H1 (cell line): Measurements from ENCODE around the gene SMIM32. TPM values are rescaled to one million over a fixed set of nuclear protein-coding genes. Genes with fewer than 3 reads are reported as not detected.

Experiments used
- CTCF ChIA-PET: fragments of 300-600 bp; sonication (Branson Sonifier 250); formaldehyde crosslinking; loops from one replicate; lab custom pipeline; 2021; ENCODE audit not compliant: partially characterized antibody; lab: Charles Lee
- POLR2A ChIA-PET: fragments of 300-600 bp; sonication (Branson Sonifier 250); formaldehyde crosslinking; loops from one replicate; lab custom pipeline; 2021; ENCODE audit warnings: inconsistent platforms; ENCODE audit not compliant: partially characterized antibody; lab: Charles Lee
- DNase-seq, 2 experiments: peaks; one replicate each; pipeline versions ENCODE4 v3.0.0 to v3.0.0-alpha.2; 2010 to 2022; ENCODE audit warnings: low spot score in 2 of 2, low read depth in 1 of 2, mixed read lengths in 1 of 2
- FAIRE-seq: peaks from 2 replicates; lab custom pipeline; 2011; peaks lifted over from hg19 to GRCh38; lab: Jason Lieb, UNC
- H2AFZ ChIP-seq: 2 replicates; pipeline ENCODE4 v1.8.1; 2012; ENCODE audit warnings: low read length, inconsistent platforms
- H2AK5ac ChIP-seq: 2 replicates; pipeline ENCODE4 v1.6.1; 2013; ENCODE audit warnings: low read depth, low read length
- H2BK120ac ChIP-seq: replicated peaks from 2 replicates; pipeline ENCODE3; 2013; ENCODE audit warnings: low read depth, low read length, inconsistent platforms
- H2BK12ac ChIP-seq: 2 replicates; pipeline ENCODE4 v1.6.1; 2013; ENCODE audit warnings: low read depth, low read length
- H2BK15ac ChIP-seq: 2 replicates; pipeline ENCODE4 v1.6.1; 2013; ENCODE audit warnings: low read length
- H2BK20ac ChIP-seq: 2 replicates; pipeline ENCODE4 v1.6.1; 2013; ENCODE audit warnings: low read length
- H2BK5ac ChIP-seq: 2 replicates; pipeline ENCODE4 v1.6.1; 2013; ENCODE audit warnings: low read depth, low read length
- H3K14ac ChIP-seq: 2 replicates; pipeline ENCODE4 v1.6.1; 2013; ENCODE audit warnings: inconsistent platforms; ENCODE audit not compliant: insufficient read length
- H3K18ac ChIP-seq: 2 replicates; pipeline ENCODE4 v1.6.1; 2013; ENCODE audit warnings: low read length; ENCODE audit errors: extremely low read depth
- H3K23ac ChIP-seq: 2 replicates; pipeline ENCODE4 v1.6.1; 2013; ENCODE audit warnings: inconsistent platforms; ENCODE audit not compliant: insufficient read length
- H3K23me2 ChIP-seq: 2 replicates; pipeline ENCODE4 v1.6.1; 2013; ENCODE audit warnings: low read depth, low read length
- H3K27ac ChIP-seq: 2 replicates; pipeline ENCODE4 v1.6.1; 2011; ENCODE audit warnings: low read depth, low read length, inconsistent platforms
- H3K27me3 ChIP-seq, 4 experiments: replicated peaks in 1 of 4; 1 replicate in 1 of 4; 2 replicates in 3 of 4; pipeline versions ENCODE4 v1.6.1 to v1.8.1; 2011 to 2013; ENCODE audit warnings: low read length in 3 of 4, mild to moderate bottlenecking in 3 of 4, inconsistent platforms in 2 of 4, mixed read lengths in 2 of 4, moderate library complexity in 1 of 4; ENCODE audit not compliant: control insufficient read depth in 3 of 4, insufficient read depth in 3 of 4; ENCODE audit errors: extremely low read depth in 1 of 4
- H3K36me3 ChIP-seq, 4 experiments: 2 replicates each; pipeline versions ENCODE4 v1.6.1 to v1.8.1; 2011 to 2013; ENCODE audit warnings: mild to moderate bottlenecking in 4 of 4, low read length in 3 of 4, moderate library complexity in 2 of 4, control low read depth in 1 of 4, inconsistent platforms in 1 of 4; ENCODE audit not compliant: insufficient read depth in 4 of 4, control insufficient read depth in 2 of 4
- H3K4ac ChIP-seq: replicated peaks from 2 replicates; pipeline ENCODE3; 2013; ENCODE audit warnings: low read length, low read depth, mixed read lengths, inconsistent platforms; ENCODE audit not compliant: insufficient read length
- H3K4me1 ChIP-seq, 4 experiments: replicated peaks in 1 of 4; 1 replicate in 1 of 4; 2 replicates in 3 of 4; pipeline versions ENCODE4 v1.6.1 to v1.8.1; 2011 to 2013; ENCODE audit warnings: low read length in 3 of 4, inconsistent platforms in 2 of 4, mixed read lengths in 1 of 4; ENCODE audit not compliant: insufficient read depth in 4 of 4, control insufficient read depth in 3 of 4
- H3K4me2 ChIP-seq, 2 experiments: 2 replicates each; pipeline versions ENCODE4 v1.6.1 to v1.8.1; 2011 to 2013; ENCODE audit warnings: low read depth in 2 of 2, low read length in 2 of 2, control low read depth in 1 of 2, inconsistent platforms in 1 of 2, mild to moderate bottlenecking in 1 of 2; ENCODE audit not compliant: insufficient read depth in 1 of 2
- H3K4me3 ChIP-seq, 4 experiments: fragments of 200-600, 300-600 bp in 1 of 4; sonication (generic), shearing (Covaris generic), sonication (Bioruptor Twin) in 1 of 4; 2 replicates each; pipeline versions ENCODE4 v1.5.1 to v1.8.1; 2011 to 2016; ENCODE audit warnings: low read length in 4 of 4, low read depth in 3 of 4, control low read depth in 2 of 4, inconsistent platforms in 2 of 4, mild to moderate bottlenecking in 2 of 4, mixed read lengths in 1 of 4, moderate library complexity in 1 of 4; ENCODE audit not compliant: insufficient read depth in 2 of 4; ENCODE audit errors: extremely low read depth in 1 of 4
- H3K56ac ChIP-seq: replicated peaks from 2 replicates; pipeline ENCODE3; 2013; ENCODE audit warnings: low read depth, mild to moderate bottlenecking, mixed read lengths, low read length, inconsistent platforms; ENCODE audit not compliant: insufficient read length
- H3K79me1 ChIP-seq: 2 replicates; pipeline ENCODE4 v1.6.1; 2013; ENCODE audit warnings: low read depth, low read length, control low read depth
- H3K79me2 ChIP-seq, 2 experiments: 2 replicates each; pipeline versions ENCODE4 v1.6.1 to v1.8.1; 2012 to 2013; ENCODE audit warnings: low read length in 2 of 2, mild to moderate bottlenecking in 2 of 2, inconsistent platforms in 1 of 2; ENCODE audit not compliant: insufficient read depth in 2 of 2, control insufficient read depth in 1 of 2
- H3K9ac ChIP-seq, 4 experiments: replicated peaks in 1 of 4; 1 replicate in 1 of 4; 2 replicates in 3 of 4; pipeline versions ENCODE4 v1.6.1 to v1.8.1; 2011 to 2013; ENCODE audit warnings: low read depth in 3 of 4, low read length in 3 of 4, control low read depth in 2 of 4, mild to moderate bottlenecking in 2 of 4, moderate library complexity in 2 of 4, inconsistent platforms in 1 of 4; ENCODE audit errors: extremely low read depth in 1 of 4
- H3K9me3 ChIP-seq, 2 experiments: 2 replicates each; pipeline versions ENCODE4 v1.6.1 to v1.8.1; 2012 to 2013; ENCODE audit warnings: mild to moderate bottlenecking in 2 of 2, moderate library complexity in 2 of 2, control low read depth in 1 of 2, inconsistent platforms in 1 of 2, low read depth in 1 of 2, low read length in 1 of 2, mixed read lengths in 1 of 2; ENCODE audit not compliant: insufficient read depth in 2 of 2
- H4K20me1 ChIP-seq, 2 experiments: replicated peaks in 1 of 2; 2 replicates each; pipeline versions ENCODE3 to v1.8.1; 2011 to 2013; ENCODE audit warnings: inconsistent platforms in 2 of 2, low read length in 2 of 2, mild to moderate bottlenecking in 1 of 2; ENCODE audit not compliant: insufficient read depth in 2 of 2, control insufficient read depth in 1 of 2
- H4K5ac ChIP-seq: 2 replicates; pipeline ENCODE4 v1.6.1; 2013; ENCODE audit warnings: low read length, low read depth, mixed read lengths, inconsistent platforms; ENCODE audit not compliant: insufficient read length
- H4K8ac ChIP-seq: 2 replicates; pipeline ENCODE4 v1.8.0; 2013; ENCODE audit warnings: mild to moderate bottlenecking, moderate library complexity, low read length, inconsistent platforms; ENCODE audit not compliant: insufficient read depth; ENCODE audit errors: extremely low read depth
- H4K91ac ChIP-seq: replicated peaks from 2 replicates; pipeline ENCODE3; 2013; ENCODE audit warnings: low read length, mixed read lengths, inconsistent platforms; ENCODE audit not compliant: insufficient read length
- WGBS, 2 experiments: shearing (Covaris generic) in 1 of 2; methylation state at CpG; one replicate each; pipeline versions ENCODE4 v1.1.6 to v1.1.7; 2013 to 2015; ENCODE audit warnings: low lambda C conversion rate in 2 of 2, mixed read lengths in 2 of 2, inconsistent platforms in 1 of 2, low coverage in 1 of 2, missing lambda C conversion rate in 1 of 2; ENCODE audit not compliant: insufficient replicate concordance in 2 of 2, insufficient coverage in 1 of 2, insufficient read length in 1 of 2; ENCODE audit errors: extremely low coverage in 1 of 2, missing lambda C conversion rate in 1 of 2; 5-methylcytosine and 5-hydroxymethylcytosine counted together
- polyA plus RNA-seq, 7 experiments: library from polyadenylated mRNA; depleted of rRNA in 3 of 7; stranded (reverse) in 5 of 7; unstranded in 2 of 7; fragments of >200 nt in 5 of 7; fragments of 200-250 nt in 2 of 7; gene quantifications; 1 replicate in 5 of 7; 2 replicates in 1 of 7; 4 replicates in 1 of 7; pipeline versions ENCODE4 v1.2.1 to v1.2.3, GENCODE V29; 2011 to 2013; ENCODE audit warnings: missing spikeins in 2 of 7, mixed read lengths in 2 of 7
- total RNA-seq: library from RNA; stranded (reverse); fragmentation: NEBNext Ultra II Directional; extraction: Animal tissue kit (Norgen Biotek cat#: 25700); gene quantifications from 2 replicates; pipeline ENCODE4 v1.2.1, GENCODE V29; 2021

Gene SMIM32
- total and polyA plus RNA-seq, 2 of the 8 experiments (the other 6 are each of a cell fraction or from before 2014, with no cell fraction given): 0.09 to 0.22 TPM

DNA sequence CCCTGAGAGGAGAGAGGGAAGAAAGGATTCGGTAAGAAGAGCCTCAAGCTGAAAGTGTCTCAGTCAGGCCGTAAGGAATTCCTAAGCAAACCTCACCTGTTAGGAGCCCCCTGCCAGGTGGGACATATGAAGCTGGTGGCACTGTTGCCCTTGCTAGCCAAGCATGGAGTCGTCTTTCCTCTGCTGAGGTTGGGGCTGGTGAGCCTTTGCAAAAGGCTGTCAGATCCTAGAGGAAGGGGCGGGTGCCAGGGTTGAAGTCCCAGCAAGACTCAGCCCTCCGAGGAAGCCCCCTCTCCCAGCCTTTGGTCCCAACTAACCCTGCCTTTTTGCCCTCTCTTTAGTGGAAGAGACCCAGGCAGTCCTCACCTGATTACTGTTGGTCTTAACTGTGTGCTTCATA is 5.5 kb upstream of the SMIM32 start:
- Histone ChIP-seq H4K8ac (no peak overlapping the region), H2BK20ac (no peak overlapping the region), H3K4me3 (no peak overlapping the region), H3K27ac (no peak overlapping the region), H2BK12ac (no peak overlapping the region), H3K56ac (no peak overlapping the region), H3K79me1 (no peaks in the 10 kb centered on the region), H3K9ac (no peak overlapping the region), H3K4me1 (peaks cover 0 to 13% (median 7%) of the 10 kb centered on the region in 4 experiments; a peak in 6 of 7 replicates), H3K23me2 (no peaks in the 10 kb centered on the region), H3K23ac (no peak overlapping the region), H3K36me3 (no peaks in the 10 kb centered on the region), H2AFZ (no peak overlapping the region), H3K27me3 (peaks cover 46 to 84% (median 69%) of the 10 kb centered on the region in 4 experiments), H2BK5ac (no peak overlapping the region), H4K91ac (no peak overlapping the region), H3K14ac (no peak overlapping the region), H3K4ac (no peak overlapping the region), H3K4me2 (no peak overlapping the region), H4K5ac (no peak overlapping the region), H3K9me3 (no peaks in the 10 kb centered on the region), H3K18ac (no peak overlapping the region), H2BK120ac (no peak overlapping the region), H3K79me2 (no peaks in the 10 kb centered on the region), H2AK5ac (no peak overlapping the region), H4K20me1 (peaks cover 3 to 10% of the 10 kb centered on the region in 2 experiments), H2BK15ac (no peak overlapping the region)
- ChIA-PET CTCF (interaction anchor here (0.5 to 5.6 kb wide), 2 partner anchors 12 to 13 kb away, joined by 3 to 43 read pairs; no protein-coding TSS in a partner anchor), POLR2A (no interaction called here)
- FAIRE-seq (no peak), DNase-seq (peak in 1 of 2 experiments; percentile 20)
- WGBS, 2 experiments: 81% methylated on average over 5 of the region's 5 CpGs; no CpG with 5 or more reads in 1 of the 2 experiments
